Activated CD8-positive, alpha-beta memory T cell treated with anti-CD3 and anti-CD28 coated beads, Interleukin-2, amount 50 U/mL, for 24 hours (primary cell): ENCODE measurements around the gene CTIF.

ENCODE experiments used
- DNase-seq: peaks from one replicate; pipeline ENCODE4 v3.0.0-alpha.2; 2020; ENCODE audit errors: extremely low read depth

The CTIF gene

GRCh38 chr18:48885266-48885923, 346.6 kb downstream of the CTIF start:
- no peak for DNase-seq

- no peak for DNase-seq
These were observed 347.1 kb downstream of the CTIF start for GRCh38 chr18:48885924-48886400.

GRCh38 chr18:48886520-48887293, 347.9 kb downstream of the CTIF start:
- no peak for DNase-seq

- DNase-seq: no peak
These were observed 348.6 kb downstream of the CTIF start for GRCh38 chr18:48887294-48887904.

GRCh38 chr18:48887905-48888772, 349.3 kb downstream of the CTIF start:
- DNase-seq: no peak

DNA sequence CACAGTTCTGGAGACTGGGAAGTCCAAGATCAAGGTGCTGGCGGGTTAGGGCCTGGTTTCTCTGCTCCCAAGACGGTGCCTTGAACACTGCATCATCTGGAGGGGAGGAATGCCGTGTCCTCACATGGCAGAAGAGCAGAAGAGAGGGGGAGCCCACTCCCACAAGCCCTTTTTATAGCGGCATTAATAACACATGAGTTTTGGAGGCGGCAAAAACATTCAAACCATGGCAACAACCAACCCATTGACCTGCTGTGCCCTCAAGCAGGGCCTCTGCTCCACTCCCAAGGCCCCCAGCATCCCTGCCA, 349.9 kb downstream of the CTIF start:
- no peak for DNase-seq

- DNase-seq: no peak
These were observed 350.5 kb downstream of the CTIF start for GRCh38 chr18:48889115-48889941.

DNA sequence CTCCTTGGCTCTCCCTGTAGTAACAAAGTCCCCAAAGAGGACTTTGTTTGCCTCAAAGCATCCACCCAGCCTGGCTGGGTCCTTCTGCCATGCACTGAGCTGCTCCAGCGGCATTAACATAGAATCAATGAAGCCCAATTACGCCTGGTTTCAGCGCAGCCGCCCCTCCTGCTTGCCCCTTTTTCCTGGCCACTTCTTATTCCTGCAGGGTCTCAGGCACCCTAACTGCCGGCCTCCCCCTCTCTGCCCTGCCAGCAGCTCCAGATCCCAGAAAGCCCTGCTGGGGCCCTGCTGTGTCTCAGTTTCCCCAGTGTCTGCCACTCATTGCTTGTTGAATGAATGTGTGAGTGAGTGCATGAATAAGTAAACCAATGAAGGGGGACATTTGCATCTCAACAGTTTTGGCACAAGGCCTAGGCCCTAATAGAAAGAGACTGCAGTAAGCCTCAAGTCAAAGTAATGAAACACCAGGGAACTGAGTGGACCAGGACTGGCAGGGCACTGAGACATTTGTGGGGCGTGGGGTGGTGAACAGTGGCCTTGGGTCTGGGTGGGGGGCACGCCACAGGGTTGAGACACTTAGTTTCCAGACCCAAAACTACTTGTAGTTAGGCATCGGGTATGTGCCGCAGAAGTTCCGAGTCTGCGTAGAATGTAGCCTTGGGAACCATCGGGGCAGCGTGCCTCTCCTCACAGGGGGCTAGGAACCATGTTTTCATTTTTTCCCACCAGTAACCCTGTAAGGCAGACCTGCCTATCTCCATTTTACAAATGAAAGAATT, 351.3 kb downstream of the CTIF start:
- DNase-seq: no peak

DNA sequence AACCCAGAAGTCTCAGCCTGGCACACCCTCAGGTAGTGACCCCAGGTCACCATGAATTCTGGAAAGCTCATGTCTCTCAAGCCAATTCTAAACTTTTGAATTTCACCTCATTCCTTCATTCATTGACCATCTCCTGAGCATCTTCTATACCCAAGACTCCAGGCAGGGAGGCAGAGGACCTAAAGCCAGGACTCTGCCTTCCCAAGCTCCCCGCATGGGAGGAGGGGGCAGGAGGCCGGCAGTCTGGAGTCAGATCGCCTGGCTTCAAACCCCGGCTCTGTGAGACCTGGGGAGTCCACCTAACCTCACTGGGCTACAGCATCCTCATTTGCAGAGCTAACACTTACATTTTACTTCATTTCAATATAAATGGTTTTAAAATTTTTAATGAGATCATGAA, 352.9 kb downstream of the CTIF start:
- DNase-seq: no peak

DNA sequence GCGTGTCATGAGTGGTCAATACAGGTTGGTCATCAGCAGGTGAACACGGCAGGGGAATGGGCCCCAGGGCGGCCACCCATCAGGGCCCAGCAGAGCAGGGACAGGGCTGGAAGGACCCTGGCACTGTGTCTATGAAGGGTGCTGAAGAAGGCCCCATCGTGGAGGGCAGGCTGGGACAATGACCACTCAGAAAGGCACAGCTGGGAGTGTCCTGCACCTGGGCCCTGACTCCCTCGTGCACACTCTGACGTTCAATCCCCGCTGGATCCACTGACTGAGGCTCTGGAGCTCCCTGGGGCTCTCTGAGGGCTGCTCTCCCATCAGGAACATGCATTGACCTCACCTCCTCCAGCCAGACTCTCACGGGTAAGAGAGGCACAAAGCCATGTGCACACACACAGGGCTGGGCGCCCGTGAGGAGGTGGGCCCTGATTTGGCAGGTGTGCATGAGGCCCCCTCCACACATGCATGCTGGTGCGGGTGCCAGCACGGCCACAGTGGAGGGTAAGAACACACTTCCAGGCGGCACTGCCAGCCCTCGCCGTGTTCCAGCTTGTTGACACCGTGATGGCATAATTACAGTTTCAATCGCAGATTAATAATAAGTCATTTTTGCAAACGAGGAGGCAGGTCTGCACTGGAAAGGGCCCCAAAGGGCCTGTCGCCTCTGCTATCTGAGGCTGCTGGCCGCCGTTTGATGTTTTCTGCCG, 353.5 kb downstream of the CTIF start:
- no peak for DNase-seq

GRCh38 chr18:48893061-48893607, 354.3 kb downstream of the CTIF start:
- DNase-seq: no peak

DNA sequence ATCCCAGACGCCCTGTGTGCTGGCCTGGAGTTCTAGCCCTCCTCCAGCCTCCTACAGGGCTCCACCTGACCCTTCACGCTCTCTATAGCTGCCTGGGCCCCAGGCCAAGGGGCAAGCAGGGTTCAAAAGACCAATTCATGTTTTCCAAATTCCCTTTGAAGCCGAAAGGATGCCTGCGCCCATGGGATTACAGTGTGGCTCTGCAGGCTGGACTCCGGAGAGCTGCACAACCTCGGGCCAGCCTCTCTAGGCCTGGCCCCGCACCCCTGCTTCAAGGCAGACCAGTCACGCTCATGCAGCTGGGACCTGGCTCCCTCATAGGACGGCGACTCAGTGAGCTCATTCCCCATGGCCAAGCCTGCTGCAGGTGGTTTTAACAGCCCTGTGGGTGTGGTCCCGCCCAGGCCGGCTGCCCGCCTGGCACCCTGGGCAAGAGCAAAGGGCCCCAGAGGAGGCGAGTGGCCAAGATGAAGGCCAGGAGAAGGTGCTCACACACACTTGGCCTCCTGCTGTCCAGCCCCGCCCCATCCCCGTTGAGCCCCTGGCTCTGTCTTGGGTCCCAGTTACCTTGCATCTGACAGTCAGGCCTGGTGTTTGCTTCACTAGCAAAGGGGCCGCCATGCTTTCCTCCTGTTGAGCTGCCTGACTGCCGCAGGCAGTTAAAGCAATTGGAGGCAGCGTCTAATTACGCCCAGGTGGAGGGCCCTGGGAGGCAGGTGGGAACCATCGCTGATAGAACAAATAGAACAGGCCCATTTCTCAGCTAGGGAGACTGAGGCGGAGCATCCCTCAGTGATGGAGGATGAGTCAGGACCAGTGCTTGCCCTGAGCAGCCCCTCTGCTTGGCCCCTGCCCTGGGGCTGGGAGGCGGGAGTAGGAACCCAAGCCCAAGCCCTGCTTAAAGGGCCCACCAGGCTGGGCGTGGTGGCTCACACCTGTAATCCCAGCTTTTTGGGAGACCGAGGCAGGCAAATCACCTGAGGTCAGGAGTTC, 355.1 kb downstream of the CTIF start:
- no peak for DNase-seq

- DNase-seq: no peak
These were observed 356.0 kb downstream of the CTIF start for GRCh38 chr18:48894799-48895346.

GRCh38 chr18:48896326-48896874, 357.6 kb downstream of the CTIF start:
- DNase-seq: no peak

DNA sequence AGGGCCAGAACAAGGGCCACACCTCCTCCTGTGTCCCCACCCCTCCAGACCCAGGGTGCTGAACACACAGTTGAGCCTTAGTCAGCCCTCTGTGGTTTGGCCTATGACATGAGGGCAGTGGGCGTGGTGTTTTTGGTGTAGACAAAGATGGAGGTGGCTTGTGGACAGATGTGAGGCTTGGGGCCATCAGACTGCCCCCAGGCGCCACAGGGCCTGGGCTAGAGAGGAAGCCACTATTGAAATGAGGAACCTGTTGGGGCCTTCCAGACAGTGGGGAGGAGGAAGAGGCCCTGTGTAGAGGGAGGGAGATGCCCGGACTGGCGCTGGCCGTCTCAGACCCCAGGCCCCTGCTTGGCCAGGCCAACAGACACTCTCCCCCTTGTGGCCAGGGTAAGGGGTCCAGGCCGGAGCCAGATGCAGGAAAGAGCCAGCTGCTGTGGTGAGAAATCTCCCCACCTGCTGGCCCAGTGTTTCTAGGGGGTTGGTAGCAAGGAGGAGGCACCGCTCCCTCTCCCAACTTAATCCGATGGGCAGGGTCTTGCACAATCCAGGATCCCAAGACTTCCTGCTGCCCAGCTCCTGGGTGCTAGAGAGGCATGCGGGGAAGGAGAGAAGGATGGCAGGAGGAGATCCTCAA, 358.2 kb downstream of the CTIF start:
- no peak for DNase-seq

DNA sequence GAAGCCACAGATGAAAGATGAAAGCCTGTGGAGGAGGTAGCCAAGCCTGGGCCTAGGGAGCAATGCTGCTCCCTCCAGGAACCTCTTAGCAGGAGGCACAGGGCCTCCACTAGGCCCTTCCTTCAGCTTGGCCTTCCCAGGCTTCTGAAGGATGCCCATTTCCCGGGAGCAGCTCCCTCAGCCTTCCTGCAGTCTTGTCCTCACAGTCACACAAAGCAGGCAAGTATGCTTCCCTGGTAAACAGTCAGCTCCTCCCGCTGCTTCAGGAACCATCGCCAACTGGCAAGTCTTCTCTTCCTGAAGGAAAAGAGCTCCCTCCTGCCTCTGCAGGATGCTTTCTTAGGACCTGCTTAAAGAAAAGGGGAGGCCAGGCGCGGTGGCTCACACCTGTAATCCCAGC, 358.7 kb downstream of the CTIF start:
- no peak for DNase-seq

GRCh38 chr18:48898521-48898920, 359.7 kb downstream of the CTIF start:
- DNase-seq: no peak
